Measurements from ENCODE around the gene PARD3B. TPM values are rescaled to one million over a fixed set of nuclear protein-coding genes. Genes with fewer than 3 reads are reported as not detected.

The PARD3B gene
- total and polyA plus RNA-seq, 10 of the 15 experiments (the other 5 are each of a cell fraction or from before 2014, with no cell fraction given): 0.01 to 0.54 (median 0.07) TPM; not detected in 7

GRCh38 chr2:205494537-205495235 is 949.4 kb downstream of the PARD3B start (continued):
- no peak for TF ChIP-seq GATAD2B (conservative IDR thresholded peaks at IDR 0.05; ENCODE audit: low read depth)

- SMC1A ChIA-PET (ENCODE audit: uncharacterized antibody, unreplicated experiment): interaction anchor here (1.0 kb wide), 1 partner anchor 11 kb away, joined by 3 read pairs; no protein-coding TSS in a partner anchor
- H2AFZ ChIP-seq (ENCODE audit: control insufficient read depth, low read depth, low read length): no peak overlapping the region
- in situ Hi-C loops (cut with MboI) (no loop called here), intact Hi-C loops (cut with micrococcal nuclease; ENCODE audit: unreplicated experiment) (no loop called here)
- RAD21 ChIA-PET (ENCODE audit: unreplicated experiment): no interaction called here
- CTCF ChIA-PET: no interaction called here
- no peaks in the 10 kb centered on the region for H3K27me3 ChIP-seq (replicated peaks in 1 of 2; ENCODE audit: control insufficient read depth in 2 of 2, insufficient read depth in 2 of 2, low read length in 1 of 2)
- POLR2A ChIA-PET: no interaction called here
- no peak for FAIRE-seq
- H4K20me1 ChIP-seq (ENCODE audit: control insufficient read depth, insufficient read depth): no peaks in the 10 kb centered on the region
- no peaks in the 10 kb centered on the region for H3K9me3 ChIP-seq (replicated peaks; ENCODE audit: control insufficient read depth, insufficient read depth, low read length)
- no peaks in the 10 kb centered on the region for H3K4me1 ChIP-seq (ENCODE audit: control insufficient read depth, insufficient read depth, low read length)
- H3K36me3 ChIP-seq (ENCODE audit: control insufficient read depth in 2 of 2, insufficient read depth in 2 of 2, low read length in 1 of 2): no peaks in the 10 kb centered on the region
- H3K9ac ChIP-seq (ENCODE audit: control insufficient read depth, insufficient read depth, low read length): no peak overlapping the region
- H3K4me2 ChIP-seq (ENCODE audit: control insufficient read depth, insufficient read depth): no peak overlapping the region
- no peak overlapping the region for H3K4me3 ChIP-seq
- H3K27ac ChIP-seq (ENCODE audit: control insufficient read depth, insufficient read depth): no peak overlapping the region
- BruUV-seq (replicated peaks): no TSS peak
- H3K79me2 ChIP-seq (ENCODE audit: control insufficient read depth, insufficient read depth, low read length): no peaks in the 10 kb centered on the region
- 0% methylated on average over 1 of the region's 1 CpG for WGBS (ENCODE audit: insufficient coverage, insufficient replicate concordance, low lambda C conversion rate, missing lambda C conversion rate)
- TF ChIP-seq ASH2L (IDR thresholded peaks at IDR 0.05; ENCODE audit: borderline replicate concordance, low read depth) (no peak), BCL3 (IDR thresholded peaks at IDR 0.05; ENCODE audit: borderline replicate concordance, insufficient read depth, low read depth, low read length, poor library complexity, severe bottlenecking) (no peak), MXI1 (IDR thresholded peaks at IDR 0.05; ENCODE audit: low read depth, low read length) (no peak), ZNF274 (IDR thresholded peaks at IDR 0.05; ENCODE audit: insufficient read depth, insufficient read length) (no peak), EED (IDR thresholded peaks at IDR 0.05; ENCODE audit: low read depth) (no peak), STAT1 (conservative IDR thresholded peaks at IDR 0.05) (no peak), ZSCAN29 (IDR thresholded peaks at IDR 0.05) (no peak), STAT3 (IDR thresholded peaks at IDR 0.05; ENCODE audit: low read depth, low read length) (no peak), TARDBP (IDR thresholded peaks at IDR 0.05; ENCODE audit: borderline replicate concordance) (no peak), ZBTB11 (CRISPR knock-in tag; IDR thresholded peaks at IDR 0.05) (no peak), EP300 (IDR thresholded peaks at IDR 0.05; ENCODE audit: borderline replicate concordance in 1 of 2, control insufficient read depth in 1 of 2, low read depth in 2 of 2, low read length in 2 of 2) (no peak), CHD4 (IDR thresholded peaks at IDR 0.05) (no peak), ZBTB33 (IDR thresholded peaks at IDR 0.05) (no peak)
- no peak for DNase-seq (ENCODE audit: low read depth, low spot score)
- ATAC-seq: no peak
Observed at GRCh38 chr2:205495819-205496218, 950.5 kb downstream of the PARD3B start.
